Activated CD8-positive, alpha-beta memory T cell treated with anti-CD3 and anti-CD28 coated beads for 48 hours (primary cell): ENCODE measurements around the gene ARFGEF2.
"Not testable (repeated sequence)": the region's sequence is repeated elsewhere in the genome, so short reads cannot be mapped to it uniquely, and the experiment has no call there.

Source experiments
- DNase-seq, 3 experiments: peaks; one replicate each; pipeline ENCODE4 v3.0.0-alpha.2; 2020; ENCODE audit warnings: low read depth in 2 of 3, low spot score in 2 of 3

ARFGEF2 gene

GRCh38 chr20:48990467-48990866 is 69.0 kb downstream of the ARFGEF2 start:
- DNase-seq = no peak

GRCh38 chr20:48995589-48995988 is 74.1 kb downstream of the ARFGEF2 start:
- DNase-seq = no peak

- no peak for DNase-seq
Measured at GRCh38 chr20:48999890-49000870, 78.7 kb downstream of the ARFGEF2 start.

GRCh38 chr20:49001741-49002140 is 80.2 kb downstream of the ARFGEF2 start:
- no peak for DNase-seq

GRCh38 chr20:49006446-49006980 is 85.0 kb downstream of the ARFGEF2 start:
- no peak for DNase-seq

GRCh38 chr20:49009899-49010631 is 88.6 kb downstream of the ARFGEF2 start:
- DNase-seq = no peak

GRCh38 chr20:49024220-49024619 is 102.7 kb downstream of the ARFGEF2 start:
- no peak for DNase-seq

GRCh38 chr20:49028177-49028576 is 106.7 kb downstream of the ARFGEF2 start:
- DNase-seq = not testable (repeated sequence)

- no peak for DNase-seq
Measured at GRCh38 chr20:49028684-49029083, 107.2 kb downstream of the ARFGEF2 start.

GRCh38 chr20:49029203-49029602 is 107.7 kb downstream of the ARFGEF2 start:
- DNase-seq = no peak

- no peak for DNase-seq
Measured at GRCh38 chr20:49030954-49031619, 109.6 kb downstream of the ARFGEF2 start.

- DNase-seq = no peak
Measured at GRCh38 chr20:49032455-49032854, 110.9 kb downstream of the ARFGEF2 start.

GRCh38 chr20:49034070-49034732 is 112.7 kb downstream of the ARFGEF2 start:
- no peak for DNase-seq

GRCh38 chr20:49037962-49038387 is 116.5 kb downstream of the ARFGEF2 start:
- no peak for DNase-seq

GRCh38 chr20:49039854-49040253 is 118.3 kb downstream of the ARFGEF2 start:
- DNase-seq = no peak

- no peak for DNase-seq
Measured at GRCh38 chr20:49043000-49043399, 121.5 kb downstream of the ARFGEF2 start.

GRCh38 chr20:49045440-49046086 is 124.1 kb downstream of the ARFGEF2 start:
- peak in 1 of 3 experiments; percentile 3 for DNase-seq

GRCh38 chr20:49046087-49046900 is 124.8 kb downstream of the ARFGEF2 start, which contains the start of gene CSE1L:
CSE1L (plus strand) TSS chr20:49046312; CDS start chr20:49058464, 12,152 bp downstream.
- peak; percentile 93 to 98 (median 94) for DNase-seq

- no peak for DNase-seq
Measured at GRCh38 chr20:49052334-49052733, 130.8 kb downstream of the ARFGEF2 start.
